GM19438 (cell line): ENCODE results near the gene CDH22.

Source experiments
- ATAC-seq: cut with Tn5 transposase; IDR thresholded peaks from one replicate; pipeline ENCODE4 v1.9.1; 2021; ENCODE audit warnings: low read depth; ENCODE audit not compliant: unreplicated experiment

The CDH22 gene, protein sequence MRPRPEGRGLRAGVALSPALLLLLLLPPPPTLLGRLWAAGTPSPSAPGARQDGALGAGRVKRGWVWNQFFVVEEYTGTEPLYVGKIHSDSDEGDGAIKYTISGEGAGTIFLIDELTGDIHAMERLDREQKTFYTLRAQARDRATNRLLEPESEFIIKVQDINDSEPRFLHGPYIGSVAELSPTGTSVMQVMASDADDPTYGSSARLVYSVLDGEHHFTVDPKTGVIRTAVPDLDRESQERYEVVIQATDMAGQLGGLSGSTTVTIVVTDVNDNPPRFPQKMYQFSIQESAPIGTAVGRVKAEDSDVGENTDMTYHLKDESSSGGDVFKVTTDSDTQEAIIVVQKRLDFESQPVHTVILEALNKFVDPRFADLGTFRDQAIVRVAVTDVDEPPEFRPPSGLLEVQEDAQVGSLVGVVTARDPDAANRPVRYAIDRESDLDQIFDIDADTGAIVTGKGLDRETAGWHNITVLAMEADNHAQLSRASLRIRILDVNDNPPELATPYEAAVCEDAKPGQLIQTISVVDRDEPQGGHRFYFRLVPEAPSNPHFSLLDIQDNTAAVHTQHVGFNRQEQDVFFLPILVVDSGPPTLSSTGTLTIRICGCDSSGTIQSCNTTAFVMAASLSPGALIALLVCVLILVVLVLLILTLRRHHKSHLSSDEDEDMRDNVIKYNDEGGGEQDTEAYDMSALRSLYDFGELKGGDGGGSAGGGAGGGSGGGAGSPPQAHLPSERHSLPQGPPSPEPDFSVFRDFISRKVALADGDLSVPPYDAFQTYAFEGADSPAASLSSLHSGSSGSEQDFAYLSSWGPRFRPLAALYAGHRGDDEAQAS

GRCh38 chr20:46308258-46309157 lies at the start of gene CDH22:
Gene CDH22 (minus strand): TSS chr20:46308498. CDS start chr20:46251294, 57,204 bp downstream.
- ATAC-seq, result no peak

DNA sequence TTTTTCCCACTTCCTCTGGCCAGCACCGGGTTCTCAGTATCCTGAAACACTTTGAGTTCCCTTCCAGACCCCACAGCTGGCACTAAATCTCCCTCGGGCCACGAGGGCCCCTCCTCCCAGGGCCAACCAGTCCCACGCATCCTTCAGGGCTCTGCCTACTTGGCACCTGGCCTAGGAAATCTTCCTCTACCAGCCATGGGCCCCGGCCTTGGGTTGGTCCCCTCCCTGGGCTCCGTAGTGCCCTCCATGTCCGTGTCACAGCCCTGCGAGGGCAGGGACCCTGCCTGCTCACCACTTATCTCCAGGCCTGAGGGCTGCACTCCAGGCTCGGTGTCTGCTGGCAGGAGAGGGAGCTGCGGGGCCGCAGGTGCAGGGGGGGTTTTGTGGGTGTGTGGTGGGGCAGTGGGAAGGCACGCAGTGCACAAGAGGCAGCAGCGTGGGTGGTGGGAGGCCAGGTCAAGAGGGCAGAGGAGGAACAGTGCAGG lies 48.8 kb upstream of the CDH22 start:
- ATAC-seq, result no peak

GRCh38 chr20:46356195-46357029 lies 48.1 kb upstream of the CDH22 start:
- ATAC-seq, result no peak

GRCh38 chr20:46355778-46356177 lies 47.5 kb upstream of the CDH22 start:
- no peak for ATAC-seq

- no peak for ATAC-seq
Observed at GRCh38 chr20:46354920-46355654, 46.8 kb upstream of the CDH22 start.

GRCh38 chr20:46354207-46354555 lies 45.9 kb upstream of the CDH22 start:
- ATAC-seq, result no peak

DNA sequence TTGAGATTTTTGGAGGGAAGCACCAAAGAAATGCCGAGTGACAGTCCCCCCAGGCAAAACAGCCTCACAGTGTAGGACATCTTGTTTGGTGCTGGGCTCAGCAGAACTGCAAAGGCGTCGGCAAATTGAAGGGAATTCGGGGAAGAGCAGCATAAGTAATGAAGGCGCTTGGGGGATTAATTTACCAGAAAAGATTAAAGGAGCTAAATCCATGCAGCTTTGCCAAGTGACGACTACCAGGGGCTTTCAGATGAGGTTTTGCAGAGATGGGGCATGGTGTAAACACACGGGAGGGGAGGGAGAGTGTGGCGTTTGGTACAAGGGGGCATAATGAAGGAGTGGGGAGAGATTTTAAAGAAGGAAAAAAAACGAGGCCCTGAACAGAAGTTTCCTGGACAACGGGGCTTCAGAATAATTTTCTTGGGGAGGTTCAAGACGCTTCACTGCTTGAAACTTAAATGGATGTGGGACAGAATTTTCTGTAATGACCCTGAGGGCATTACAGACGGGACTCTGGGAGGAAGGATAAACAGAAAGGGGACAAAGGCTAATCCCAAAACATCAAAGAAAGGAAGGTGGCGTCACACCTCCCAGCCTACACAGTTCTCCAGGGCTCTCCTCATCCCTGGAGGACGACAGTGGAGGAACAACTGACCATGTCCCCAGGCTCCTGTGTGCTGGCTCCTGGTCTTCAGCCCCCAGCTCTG lies 45.4 kb upstream of the CDH22 start:
- no peak for ATAC-seq

DNA sequence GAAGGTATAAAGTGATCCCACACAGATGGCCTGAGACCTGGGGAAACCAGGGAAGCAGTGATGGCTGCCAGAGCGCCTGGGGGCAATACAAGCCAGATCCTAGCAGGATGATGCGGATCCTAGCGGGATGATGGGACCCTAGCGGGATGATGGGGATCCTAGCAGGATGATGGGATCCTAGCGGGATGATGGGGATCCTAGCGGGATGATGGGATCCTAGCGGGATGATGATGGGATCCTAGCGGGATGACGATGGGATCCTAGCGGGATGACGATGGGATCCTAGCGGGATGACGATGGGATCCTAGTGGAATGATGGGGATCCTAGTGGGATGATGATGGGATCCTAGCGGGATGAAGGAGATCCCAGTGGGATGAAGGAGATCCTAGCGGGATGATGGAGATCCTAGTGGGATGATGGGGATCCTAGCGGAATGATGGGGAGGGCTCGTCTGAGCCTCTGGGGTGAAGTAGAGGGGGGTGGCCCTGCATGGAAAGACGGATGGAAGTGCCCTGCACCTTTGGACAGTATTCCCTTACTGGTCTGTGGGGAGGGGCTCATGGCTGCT lies 44.2 kb upstream of the CDH22 start:
- no peak for ATAC-seq

GRCh38 chr20:46351357-46352058 lies 43.2 kb upstream of the CDH22 start:
- no peak for ATAC-seq

DNA sequence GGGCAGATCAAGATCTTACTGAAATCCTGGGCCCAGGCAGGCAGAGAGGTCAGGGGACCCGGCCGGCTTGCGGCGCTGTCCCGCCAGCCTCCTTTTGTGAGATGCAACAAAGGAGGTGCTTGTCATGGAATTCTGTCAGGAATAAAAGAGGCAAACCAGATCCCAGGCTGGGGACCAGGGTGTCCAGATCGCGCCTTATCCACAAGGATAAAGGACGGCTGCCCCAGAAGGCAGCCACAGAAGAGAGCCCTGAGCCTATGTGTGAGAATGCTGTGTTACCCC lies 42.6 kb upstream of the CDH22 start:
- ATAC-seq, result no peak

DNA sequence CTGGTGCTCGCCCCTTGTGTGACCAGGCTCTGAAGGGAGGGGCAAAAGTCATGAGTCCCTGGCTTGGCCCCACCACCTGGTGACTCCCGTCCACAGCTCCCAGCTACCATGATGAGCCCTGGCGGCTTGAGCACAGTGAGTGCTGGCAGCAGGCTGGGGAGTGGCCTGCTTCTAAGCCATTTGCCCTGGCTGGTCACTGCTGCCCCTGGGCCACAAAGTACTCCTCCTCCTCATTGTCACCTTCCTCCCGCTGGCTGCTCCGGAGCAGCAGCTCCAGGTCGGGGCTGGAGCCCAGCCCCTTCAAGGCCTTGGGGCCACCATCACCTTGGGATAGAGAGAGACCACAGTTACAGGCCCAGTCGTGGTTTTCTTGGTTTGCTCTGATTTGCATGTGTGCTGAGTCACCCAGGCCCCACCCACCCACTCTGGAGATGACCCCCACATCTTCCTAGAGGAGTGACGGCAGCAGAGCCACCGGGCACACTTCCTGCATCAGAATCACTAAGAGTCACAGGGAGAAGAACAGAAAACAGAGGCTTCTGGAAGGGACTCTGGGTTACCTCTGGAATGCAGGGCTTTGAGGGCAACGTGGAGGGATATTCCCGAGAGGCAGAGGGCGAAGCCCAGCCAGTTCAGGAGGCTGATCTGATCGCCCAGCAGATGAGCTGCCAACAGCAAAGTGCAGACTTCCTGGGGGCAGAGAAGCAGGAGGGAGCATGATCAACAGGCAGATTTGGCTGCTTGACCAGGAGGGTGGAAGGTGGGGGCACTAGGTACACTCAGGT lies 42.1 kb upstream of the CDH22 start:
- peak; percentile 57 for ATAC-seq

GRCh38 chr20:46349742-46350056 lies 41.4 kb upstream of the CDH22 start:
- ATAC-seq, result no peak

DNA sequence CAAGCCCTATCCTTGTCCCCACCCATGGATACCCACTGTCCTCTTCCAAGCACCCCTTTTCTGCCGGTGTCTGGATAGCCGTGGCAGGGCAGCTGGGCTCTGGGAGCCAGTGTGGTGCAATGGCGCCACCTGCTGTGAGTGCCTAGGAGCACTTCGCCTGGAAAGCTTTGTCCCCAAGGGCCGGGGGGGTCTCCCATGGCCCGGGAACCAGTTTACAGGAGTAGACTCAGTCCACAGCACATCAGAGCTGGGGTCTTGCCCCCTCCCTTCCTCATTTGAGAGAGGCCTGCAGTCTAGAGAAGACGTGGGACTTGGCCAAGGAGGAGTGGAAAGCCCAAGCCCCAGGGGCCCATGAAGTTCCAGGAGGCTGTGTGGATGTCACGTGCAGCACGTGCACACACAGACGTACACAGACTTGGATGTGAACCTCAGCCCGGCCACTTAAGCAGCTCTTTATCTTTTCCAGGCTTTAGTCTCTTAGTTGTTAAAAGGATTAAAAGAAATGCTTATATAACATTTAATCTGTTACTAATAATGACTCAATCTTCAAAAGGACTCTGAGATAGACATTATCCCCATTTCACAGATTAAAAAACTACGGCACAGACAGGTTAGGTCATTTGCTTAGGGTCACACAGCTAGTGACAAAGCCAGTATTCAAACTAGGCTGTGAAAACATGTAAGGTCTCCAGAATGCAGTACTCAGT lies 40.9 kb upstream of the CDH22 start:
- ATAC-seq, result no peak

DNA sequence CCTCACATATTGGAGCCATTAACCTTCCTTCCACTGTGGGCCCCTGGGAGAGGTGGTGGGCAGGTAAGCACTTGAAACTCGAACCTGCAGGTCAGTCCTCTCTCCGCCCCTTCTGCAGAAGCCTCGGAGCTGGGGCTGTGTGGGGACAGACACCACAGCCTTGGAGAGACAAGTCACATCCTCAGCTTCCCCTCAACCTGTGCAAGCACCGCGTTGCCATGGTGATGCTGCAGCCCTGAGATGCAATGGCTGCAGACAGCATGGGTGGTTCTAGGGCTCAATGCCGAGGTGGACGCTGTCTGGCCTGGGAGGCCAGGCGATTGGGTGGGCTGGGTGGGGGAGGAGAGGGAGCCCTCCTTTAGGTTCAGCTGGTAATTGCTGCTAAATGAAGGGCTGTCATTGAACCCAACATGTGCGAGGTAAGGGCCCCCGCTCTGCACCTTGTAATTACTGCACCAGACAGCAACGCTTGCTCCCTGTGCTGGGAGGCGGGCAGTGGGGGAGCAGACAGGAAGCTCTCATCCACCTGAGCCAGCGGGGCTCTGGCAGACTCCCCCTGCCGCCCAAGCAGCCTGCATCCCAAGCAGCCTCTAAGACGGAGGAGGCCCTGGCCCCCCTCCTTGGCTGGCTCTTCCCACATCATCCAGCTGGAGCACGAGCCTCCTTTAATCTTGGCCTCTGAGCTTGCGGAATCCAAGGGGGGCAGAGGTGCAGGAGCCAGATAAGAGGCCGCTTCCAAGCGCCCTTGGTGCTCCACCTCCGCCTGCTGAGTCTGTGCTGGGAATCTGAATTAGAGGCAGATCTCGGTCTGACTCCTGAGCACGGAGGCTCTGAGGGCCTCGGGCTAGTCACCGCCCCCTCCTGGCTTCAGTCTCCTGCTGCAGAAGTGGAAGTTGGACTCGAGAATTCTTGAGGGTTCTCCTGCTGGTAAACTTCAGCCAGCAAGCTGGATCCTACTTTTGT lies 39.8 kb upstream of the CDH22 start:
- no peak for ATAC-seq

DNA sequence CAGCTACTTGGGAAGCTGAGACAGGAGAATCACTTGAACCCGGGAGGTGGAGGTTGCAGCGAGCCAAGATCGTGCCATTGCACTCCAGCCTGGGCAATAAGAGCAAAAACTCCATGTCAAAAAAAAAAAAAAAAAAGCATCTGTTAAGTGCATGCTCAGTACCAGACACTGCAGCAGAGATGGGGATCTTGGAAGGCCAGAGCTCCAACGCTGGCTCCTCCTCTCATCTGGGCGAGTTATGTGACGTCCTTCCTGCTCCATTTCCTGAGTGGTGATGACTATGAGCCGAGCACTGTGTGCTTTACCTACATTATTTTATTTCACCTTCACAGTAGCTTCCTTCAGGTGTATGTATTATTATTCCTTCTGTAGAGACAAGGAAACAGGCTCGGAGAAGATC lies 38.5 kb upstream of the CDH22 start:
- no peak for ATAC-seq
